ENCODE data around the gene KIF5C.

Gene KIF5C

DNA sequence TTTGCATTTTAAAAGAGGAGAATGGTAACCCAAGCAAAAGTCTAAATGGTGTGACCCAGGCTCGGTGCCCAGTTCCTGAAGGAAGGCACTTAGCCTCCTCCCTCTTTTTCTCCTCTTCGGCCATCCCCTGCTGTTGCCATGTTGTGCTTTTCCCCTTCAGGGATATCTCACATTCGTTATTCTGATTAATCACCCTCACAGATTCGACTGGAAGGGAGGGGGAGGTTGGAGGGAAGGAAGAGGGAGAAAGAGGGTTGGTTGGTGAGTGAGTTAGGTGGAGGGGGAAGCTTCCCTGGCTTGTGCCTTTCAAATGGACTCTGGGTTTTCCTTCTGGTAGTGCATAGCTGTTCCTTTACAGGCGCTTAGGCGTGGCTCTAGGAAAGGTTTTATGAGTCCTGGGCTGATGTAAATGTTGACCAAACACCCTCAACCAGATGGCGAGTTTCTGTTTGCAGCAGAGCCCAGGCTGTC is 124.5 kb downstream of the KIF5C start:
- Histone ChIP-seq H3K27me3 (ENCODE audit: insufficient read depth, low read length, poor library complexity, severe bottlenecking) (no peaks in the 10 kb centered on the region), H3K4me1 (ENCODE audit: insufficient read depth, low read length, poor library complexity, severe bottlenecking) (no peaks in the 10 kb centered on the region), H3F3A (ENCODE audit: low read depth) (no peaks in the 10 kb centered on the region), H3K4me3 (ENCODE audit: low read length, poor library complexity, severe bottlenecking) (no peak overlapping the region), H3K9ac (ENCODE audit: low read depth, low read length, poor library complexity, severe bottlenecking) (no peak overlapping the region), H3K9me3 (ENCODE audit: insufficient read depth, low read depth, low read length) (no peaks in the 10 kb centered on the region), H4K20me1 (ENCODE audit: insufficient read depth, low read length, poor library complexity, severe bottlenecking) (no peaks in the 10 kb centered on the region), H3K9me2 (replicated peaks; ENCODE audit: low read depth, low read length) (no peaks in the 10 kb centered on the region), H3K79me2 (ENCODE audit: insufficient read depth, low read length) (no peaks in the 10 kb centered on the region), H3K36me3 (ENCODE audit: insufficient read depth, low read length) (no peaks in the 10 kb centered on the region), H3K4me2 (ENCODE audit: low read depth, low read length, poor library complexity, severe bottlenecking) (no peak overlapping the region), H2AFZ (ENCODE audit: low read length) (no peak overlapping the region)
- no peak for TF ChIP-seq EZH2phosphoT487 (IDR thresholded peaks at IDR 0.05; ENCODE audit: borderline replicate concordance)
- TF ChIP-seq, protein P1, sequence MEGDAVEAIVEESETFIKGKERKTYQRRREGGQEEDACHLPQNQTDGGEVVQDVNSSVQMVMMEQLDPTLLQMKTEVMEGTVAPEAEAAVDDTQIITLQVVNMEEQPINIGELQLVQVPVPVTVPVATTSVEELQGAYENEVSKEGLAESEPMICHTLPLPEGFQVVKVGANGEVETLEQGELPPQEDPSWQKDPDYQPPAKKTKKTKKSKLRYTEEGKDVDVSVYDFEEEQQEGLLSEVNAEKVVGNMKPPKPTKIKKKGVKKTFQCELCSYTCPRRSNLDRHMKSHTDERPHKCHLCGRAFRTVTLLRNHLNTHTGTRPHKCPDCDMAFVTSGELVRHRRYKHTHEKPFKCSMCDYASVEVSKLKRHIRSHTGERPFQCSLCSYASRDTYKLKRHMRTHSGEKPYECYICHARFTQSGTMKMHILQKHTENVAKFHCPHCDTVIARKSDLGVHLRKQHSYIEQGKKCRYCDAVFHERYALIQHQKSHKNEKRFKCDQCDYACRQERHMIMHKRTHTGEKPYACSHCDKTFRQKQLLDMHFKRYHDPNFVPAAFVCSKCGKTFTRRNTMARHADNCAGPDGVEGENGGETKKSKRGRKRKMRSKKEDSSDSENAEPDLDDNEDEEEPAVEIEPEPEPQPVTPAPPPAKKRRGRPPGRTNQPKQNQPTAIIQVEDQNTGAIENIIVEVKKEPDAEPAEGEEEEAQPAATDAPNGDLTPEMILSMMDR (conservative IDR thresholded peaks at IDR 0.05; ENCODE audit: low read length) = no peak

DNA sequence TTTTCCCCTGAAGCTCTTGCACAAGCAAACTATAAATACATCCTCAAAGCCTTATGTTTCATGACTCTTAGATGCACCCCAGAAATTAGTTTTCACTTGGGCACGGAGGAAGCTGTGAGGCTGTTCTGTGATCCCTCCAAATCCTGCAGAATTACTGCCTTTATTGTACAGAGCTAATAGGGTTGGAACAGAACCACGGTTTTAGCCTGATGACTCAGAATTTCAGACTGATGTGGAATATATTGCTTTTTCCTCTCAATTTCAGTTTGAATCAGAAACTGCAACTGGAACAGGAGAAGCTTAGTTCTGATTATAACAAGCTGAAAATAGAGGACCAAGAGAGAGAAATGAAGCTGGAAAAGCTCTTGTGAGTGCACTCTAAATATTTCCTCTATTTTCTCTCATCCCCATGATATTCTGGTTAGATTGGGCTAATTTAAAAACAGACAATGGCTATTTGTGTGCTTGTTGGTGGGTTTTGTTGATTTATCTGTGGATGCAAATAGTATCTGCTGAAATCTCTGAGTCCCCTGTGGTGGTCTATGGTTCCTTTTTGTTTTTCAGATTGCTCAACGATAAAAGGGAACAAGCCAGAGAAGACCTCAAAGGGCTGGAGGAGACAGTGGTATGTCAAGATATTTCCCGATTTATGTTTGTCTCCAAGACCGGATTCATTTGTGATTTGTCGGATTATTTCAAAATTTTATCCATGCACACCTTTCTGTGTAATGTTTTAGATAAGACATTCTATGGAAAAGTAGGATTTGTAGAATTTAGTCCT is 125.3 kb downstream of the KIF5C start:
- no peaks in the 10 kb centered on the region for H3K36me3 ChIP-seq (ENCODE audit: insufficient read depth, low read length)
- H3K9me2 ChIP-seq (replicated peaks; ENCODE audit: low read depth, low read length) = no peaks in the 10 kb centered on the region
- no peak for TF ChIP-seq EZH2phosphoT487 (IDR thresholded peaks at IDR 0.05; ENCODE audit: borderline replicate concordance)
- TF ChIP-seq, protein P1 (conservative IDR thresholded peaks at IDR 0.05; ENCODE audit: low read length) = no peak
- no peaks in the 10 kb centered on the region for H3K27me3 ChIP-seq (ENCODE audit: insufficient read depth, low read length, poor library complexity, severe bottlenecking)
- no peak overlapping the region for H2AFZ ChIP-seq (ENCODE audit: low read length)
- H3K4me1 ChIP-seq (ENCODE audit: insufficient read depth, low read length, poor library complexity, severe bottlenecking) = no peaks in the 10 kb centered on the region
- H3K9me3 ChIP-seq (ENCODE audit: insufficient read depth, low read depth, low read length) = no peaks in the 10 kb centered on the region
- H3K4me2 ChIP-seq (ENCODE audit: low read depth, low read length, poor library complexity, severe bottlenecking) = no peak overlapping the region
- no peak overlapping the region for H3K4me3 ChIP-seq (ENCODE audit: low read length, poor library complexity, severe bottlenecking)
- H4K20me1 ChIP-seq (ENCODE audit: insufficient read depth, low read length, poor library complexity, severe bottlenecking) = no peaks in the 10 kb centered on the region
- no peaks in the 10 kb centered on the region for H3F3A ChIP-seq (ENCODE audit: low read depth)
- no peak overlapping the region for H3K9ac ChIP-seq (ENCODE audit: low read depth, low read length, poor library complexity, severe bottlenecking)
- no peaks in the 10 kb centered on the region for H3K79me2 ChIP-seq (ENCODE audit: insufficient read depth, low read length)

DNA sequence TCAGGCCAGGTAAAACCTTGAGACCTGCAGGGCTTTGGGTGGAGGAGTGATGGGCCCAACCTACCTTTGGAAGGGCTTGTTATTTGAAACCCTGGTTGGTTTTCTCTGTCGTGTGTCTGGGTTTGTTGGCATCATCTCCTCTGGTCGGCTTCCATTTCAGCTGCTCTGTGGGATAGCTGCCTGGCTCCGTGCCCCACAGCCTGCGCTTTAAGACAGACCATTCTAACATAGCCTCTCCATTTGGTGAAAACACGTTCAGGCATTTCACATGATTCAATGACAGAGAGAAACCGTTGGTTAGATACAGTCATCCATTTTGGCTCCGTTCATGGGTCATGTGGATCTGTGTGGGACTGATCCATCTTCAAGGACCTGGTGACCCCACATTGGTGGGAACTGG is 126.5 kb downstream of the KIF5C start:
- H3K4me2 ChIP-seq (ENCODE audit: low read depth, low read length, poor library complexity, severe bottlenecking) = no peak overlapping the region
- no peaks in the 10 kb centered on the region for H3K79me2 ChIP-seq (ENCODE audit: insufficient read depth, low read length)
- no peaks in the 10 kb centered on the region for H3K36me3 ChIP-seq (ENCODE audit: insufficient read depth, low read length)
- no peaks in the 10 kb centered on the region for H3K27me3 ChIP-seq (ENCODE audit: insufficient read depth, low read length, poor library complexity, severe bottlenecking)
- H3K4me1 ChIP-seq (ENCODE audit: insufficient read depth, low read length, poor library complexity, severe bottlenecking) = no peaks in the 10 kb centered on the region
- no peaks in the 10 kb centered on the region for H3K9me2 ChIP-seq (replicated peaks; ENCODE audit: low read depth, low read length)
- no peaks in the 10 kb centered on the region for H4K20me1 ChIP-seq (ENCODE audit: insufficient read depth, low read length, poor library complexity, severe bottlenecking)
- TF ChIP-seq EZH2phosphoT487 (IDR thresholded peaks at IDR 0.05; ENCODE audit: borderline replicate concordance) = no peak
- TF ChIP-seq, protein P1 (conservative IDR thresholded peaks at IDR 0.05; ENCODE audit: low read length) = no peak
- no peak overlapping the region for H3K4me3 ChIP-seq (ENCODE audit: low read length, poor library complexity, severe bottlenecking)
- no peak overlapping the region for H2AFZ ChIP-seq (ENCODE audit: low read length)
- H3F3A ChIP-seq (ENCODE audit: low read depth) = no peaks in the 10 kb centered on the region
- no peak overlapping the region for H3K9ac ChIP-seq (ENCODE audit: low read depth, low read length, poor library complexity, severe bottlenecking)
- H3K9me3 ChIP-seq (ENCODE audit: insufficient read depth, low read depth, low read length) = no peaks in the 10 kb centered on the region
